Measurements from ENCODE around the gene MAPK8IP3. TPM values are rescaled to one million over a fixed set of nuclear protein-coding genes. Genes with fewer than 3 reads are reported as not detected.
"Not testable (repeated sequence)": the region's sequence is repeated elsewhere in the genome, so short reads cannot be mapped to it uniquely, and the experiment has no call there.

The MAPK8IP3 gene
- polyA plus RNA-seq, 2 donors: 21.6 to 73.8 TPM

DNA sequence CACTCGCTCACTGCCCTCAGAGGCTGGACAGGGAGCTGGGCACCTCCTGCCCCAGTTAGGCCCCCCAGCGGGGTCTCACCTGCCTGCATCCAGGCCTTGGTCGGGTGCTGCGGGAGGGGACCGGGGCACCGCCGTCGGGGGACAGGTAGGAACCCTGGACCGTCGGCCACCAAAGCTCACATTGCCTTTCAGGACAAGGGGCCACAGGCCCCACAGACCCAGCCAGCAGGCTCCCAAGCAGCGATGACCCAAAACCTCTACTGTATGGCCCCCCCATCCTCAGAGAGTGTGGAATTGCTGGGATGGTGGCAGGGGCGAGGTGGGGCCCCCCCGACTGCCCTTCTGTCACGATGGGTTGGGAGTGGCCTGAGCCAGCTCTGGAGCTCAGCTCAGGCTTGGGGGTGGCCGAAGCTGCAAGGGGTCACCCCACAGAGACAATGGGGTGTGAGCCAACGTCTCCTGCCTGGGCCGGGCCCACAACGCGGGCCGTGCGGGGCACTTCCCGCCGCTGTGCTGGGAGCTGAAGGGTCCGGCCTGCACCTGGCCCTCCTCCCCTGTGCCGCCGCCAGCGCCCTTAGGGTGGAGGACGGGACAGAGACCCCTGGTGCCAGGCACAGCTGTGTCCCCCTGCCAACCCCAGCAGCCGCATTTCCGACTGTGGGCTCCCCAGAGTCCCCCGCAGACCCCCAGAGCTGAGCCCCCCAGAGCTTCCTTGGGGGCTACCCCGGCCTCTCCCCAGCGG is 87.0 kb downstream of the MAPK8IP3 start:
- no peak overlapping the region for H3K27ac ChIP-seq (ENCODE audit: low read depth in 2 of 2, low read length in 1 of 2)

DNA sequence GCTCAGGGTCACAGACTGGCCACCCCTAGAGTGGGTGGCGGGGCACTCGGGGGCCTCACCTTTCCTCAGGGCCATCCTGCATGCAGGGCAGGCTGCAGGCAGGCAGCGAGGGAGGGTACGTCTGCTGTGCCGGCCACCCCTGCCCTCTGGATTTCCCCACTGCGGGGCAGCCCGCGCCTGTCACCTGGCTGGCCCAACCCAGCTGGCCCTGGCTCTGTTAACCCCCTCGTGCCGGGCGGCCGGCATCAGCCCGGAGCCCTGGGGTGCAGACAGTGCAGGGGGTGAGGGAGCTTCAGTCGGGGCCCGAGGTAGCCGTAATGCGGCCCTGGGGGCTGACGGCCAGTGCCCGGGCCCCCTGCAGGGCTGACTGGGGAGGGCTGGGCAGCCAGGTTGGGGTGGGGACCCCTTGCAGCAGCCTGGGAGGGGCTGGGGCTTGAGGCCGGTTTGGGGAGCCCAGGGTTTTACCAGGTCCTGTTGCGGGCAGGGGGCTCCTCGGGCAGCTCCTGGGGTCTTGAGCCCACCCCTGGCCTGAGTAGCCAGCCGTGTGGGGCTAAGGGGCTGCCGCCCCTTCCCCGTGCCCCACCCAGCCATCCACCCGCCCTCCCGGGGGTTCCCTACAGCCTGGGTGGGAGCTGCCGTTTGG is 87.7 kb downstream of the MAPK8IP3 start, which contains the start of gene IGFALS:
TSS of gene IGFALS (minus strand) at position 128 of the 643 bp plus-strand sequence. CDS start at position 75, 53 bp downstream.
- Histone ChIP-seq H3K27ac (ENCODE audit: low read depth in 2 of 2, low read length in 1 of 2) (no peak within 1 kb of the TSS), H3K36me3 (ENCODE audit: control insufficient read depth in 2 of 2, insufficient read depth in 2 of 2, low read length in 1 of 2) (peaks cover 0 to 25% of the 10 kb centered on the region in 2 donors), H3K9me3 (ENCODE audit: control insufficient read depth in 2 of 2, insufficient read depth in 1 of 2, low read depth in 1 of 2, low read length in 1 of 2) (peaks cover 0 to 4% of the 10 kb centered on the region in 2 donors), H3K4me3 (ENCODE audit: low read depth in 1 of 2, low read length in 2 of 2) (no peak within 1 kb of the TSS), H3K27me3 (ENCODE audit: control insufficient read depth in 1 of 2, insufficient read depth in 2 of 2, low read length in 2 of 2) (no peaks in the 10 kb centered on the region), H3K4me1 (ENCODE audit: control insufficient read depth in 2 of 2, insufficient read depth in 2 of 2, low read length in 1 of 2) (peaks cover 0 to 6% of the 10 kb centered on the region in 2 donors)
- 45 to 50% methylated on average over 24 to 28 of the region's 28 CpGs for WGBS, 2 donors

More for the DNA sequence above, 87.0 kb downstream of the MAPK8IP3 start:
- H3K4me1 ChIP-seq (ENCODE audit: control insufficient read depth in 2 of 2, insufficient read depth in 2 of 2, low read length in 1 of 2): peaks cover 0 to 12% of the 10 kb centered on the region in 2 donors
- no peaks in the 10 kb centered on the region for H3K27me3 ChIP-seq (ENCODE audit: control insufficient read depth in 1 of 2, insufficient read depth in 2 of 2, low read length in 2 of 2)
- H3K9me3 ChIP-seq (ENCODE audit: control insufficient read depth in 2 of 2, insufficient read depth in 1 of 2, low read depth in 1 of 2, low read length in 1 of 2): peaks cover 0 to 1% of the 10 kb centered on the region in 2 donors
- WGBS, 2 donors: 83 to 89% methylated on average over 27 to 33 of the region's 33 CpGs
- H3K36me3 ChIP-seq (ENCODE audit: control insufficient read depth in 2 of 2, insufficient read depth in 2 of 2, low read length in 1 of 2): peaks cover 0 to 32% of the 10 kb centered on the region in 2 donors
- no peak overlapping the region for H3K4me3 ChIP-seq (ENCODE audit: low read depth in 1 of 2, low read length in 2 of 2)

DNA sequence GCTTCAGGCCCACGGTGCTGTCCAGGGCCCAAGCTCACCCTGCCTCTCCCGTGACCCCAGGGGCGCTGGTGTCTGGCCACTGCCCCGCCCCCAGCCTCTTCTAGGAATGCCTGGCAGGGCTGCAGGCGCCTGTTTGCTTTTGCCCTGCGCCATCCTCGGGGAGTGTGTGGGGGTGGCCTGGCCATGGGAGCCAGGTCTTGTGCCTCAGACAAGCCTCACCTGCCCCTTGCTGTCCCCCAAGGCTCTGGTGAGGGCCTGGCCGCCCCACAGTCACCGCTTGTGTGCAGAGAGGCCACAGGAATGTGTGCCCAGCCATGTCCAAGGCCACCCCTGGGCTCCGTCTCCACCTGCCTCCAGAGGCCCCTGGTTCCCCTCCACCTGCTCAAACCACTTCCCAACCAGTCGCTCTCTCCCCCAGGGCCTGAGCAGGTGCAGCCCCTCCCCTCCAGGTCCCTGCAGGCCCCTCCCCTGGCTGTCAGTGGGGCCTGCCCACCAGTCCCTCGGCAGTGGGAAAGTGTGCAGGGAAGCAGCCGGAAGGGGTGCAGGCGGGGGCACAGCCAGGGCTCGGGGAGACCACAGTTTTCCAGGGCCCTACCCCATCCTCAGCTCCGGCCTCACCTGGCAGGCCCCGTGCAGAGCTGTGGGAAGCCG is 88.4 kb downstream of the MAPK8IP3 start:
- WGBS, 2 donors: 41 to 57% methylated on average over 18 of the region's 18 CpGs
- H3K4me1 ChIP-seq (ENCODE audit: control insufficient read depth in 2 of 2, insufficient read depth in 2 of 2, low read length in 1 of 2): peaks cover 0 to 3% of the 10 kb centered on the region in 2 donors
- H3K36me3 ChIP-seq (ENCODE audit: control insufficient read depth in 2 of 2, insufficient read depth in 2 of 2, low read length in 1 of 2): peaks cover 0 to 21% of the 10 kb centered on the region in 2 donors
- H3K27me3 ChIP-seq (ENCODE audit: control insufficient read depth in 1 of 2, insufficient read depth in 2 of 2, low read length in 2 of 2): no peaks in the 10 kb centered on the region
- H3K4me3 ChIP-seq (ENCODE audit: low read depth in 1 of 2, low read length in 2 of 2): no peak overlapping the region
- peaks cover 0 to 5% of the 10 kb centered on the region in 2 donors for H3K9me3 ChIP-seq (ENCODE audit: control insufficient read depth in 2 of 2, insufficient read depth in 1 of 2, low read depth in 1 of 2, low read length in 1 of 2)
- H3K27ac ChIP-seq (ENCODE audit: low read depth in 2 of 2, low read length in 1 of 2): no peak overlapping the region

DNA sequence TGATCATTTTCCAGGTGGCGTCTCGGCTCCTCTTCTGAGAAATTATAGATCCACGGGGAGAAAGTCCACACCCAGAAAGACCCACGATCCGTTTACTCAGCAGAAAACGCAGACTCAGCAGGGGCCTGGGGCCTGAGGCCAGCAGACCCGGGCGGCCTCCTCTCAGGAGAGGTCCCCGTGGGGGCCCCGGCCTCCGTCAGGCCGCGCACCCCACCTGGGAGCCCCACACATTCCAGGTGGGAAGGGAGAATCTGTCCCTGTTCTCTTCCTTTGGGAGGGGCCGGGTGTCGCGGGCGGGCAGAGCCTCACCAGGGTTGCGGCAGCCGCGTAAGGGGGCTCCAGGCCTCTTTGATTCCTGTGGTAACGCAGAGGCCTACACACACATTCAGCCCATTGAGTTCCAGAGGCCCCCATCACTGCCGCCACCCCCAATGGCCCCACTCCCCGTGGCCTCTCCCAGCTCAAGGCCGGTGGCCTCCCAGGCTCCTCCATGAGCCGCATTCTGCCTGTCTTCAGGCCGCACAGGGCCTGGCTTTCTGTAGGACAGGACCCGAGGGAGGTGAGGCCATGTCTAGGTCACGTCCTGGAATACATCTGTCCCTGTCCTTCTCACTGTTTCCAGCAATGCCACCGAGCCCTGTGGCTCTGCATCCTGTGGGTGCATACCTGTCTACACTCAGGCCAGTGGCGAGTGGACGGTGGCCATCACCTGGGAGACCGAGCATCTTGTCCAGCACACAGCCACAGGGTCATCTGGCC is 89.1 kb downstream of the MAPK8IP3 start:
- no peaks in the 10 kb centered on the region for H3K27me3 ChIP-seq (ENCODE audit: control insufficient read depth in 1 of 2, insufficient read depth in 2 of 2, low read length in 2 of 2)
- H3K27ac ChIP-seq (ENCODE audit: low read depth in 2 of 2, low read length in 1 of 2): no peak overlapping the region
- peaks cover 0 to 16% of the 10 kb centered on the region in 2 donors for H3K36me3 ChIP-seq (ENCODE audit: control insufficient read depth in 2 of 2, insufficient read depth in 2 of 2, low read length in 1 of 2)
- WGBS, 2 donors: 74 to 87% methylated on average over 27 to 32 of the region's 32 CpGs
- no peaks in the 10 kb centered on the region for H3K4me1 ChIP-seq (ENCODE audit: control insufficient read depth in 2 of 2, insufficient read depth in 2 of 2, low read length in 1 of 2)
- peaks cover 0 to 5% of the 10 kb centered on the region in 2 donors for H3K9me3 ChIP-seq (ENCODE audit: control insufficient read depth in 2 of 2, insufficient read depth in 1 of 2, low read depth in 1 of 2, low read length in 1 of 2)
- H3K4me3 ChIP-seq (ENCODE audit: low read depth in 1 of 2, low read length in 2 of 2): no peak overlapping the region

DNA sequence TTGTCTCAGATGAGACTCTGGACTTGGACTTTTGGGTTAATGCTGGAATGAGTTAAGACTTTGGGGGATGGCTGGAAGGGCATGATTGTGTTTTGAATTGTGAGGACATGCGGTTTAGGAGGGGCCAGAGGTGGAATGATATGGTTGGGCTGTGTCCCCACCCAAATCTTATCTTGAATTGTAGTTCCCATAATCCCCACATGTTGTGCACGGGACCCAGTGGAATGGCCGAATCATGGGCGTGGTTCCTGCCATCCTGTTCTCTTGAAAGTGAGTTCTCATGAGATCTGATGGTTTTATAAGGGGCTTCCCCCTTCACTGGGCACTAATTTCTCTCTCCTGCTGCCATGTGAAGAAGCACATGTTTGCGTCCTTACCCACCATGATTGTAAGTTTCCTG is 93.3 kb downstream of the MAPK8IP3 start:
- not testable (repeated sequence) for H3K4me1 ChIP-seq (ENCODE audit: control insufficient read depth in 2 of 2, insufficient read depth in 2 of 2, low read length in 1 of 2); H3K36me3 ChIP-seq (ENCODE audit: control insufficient read depth in 2 of 2, insufficient read depth in 2 of 2, low read length in 1 of 2); H3K27ac ChIP-seq (ENCODE audit: low read depth in 2 of 2, low read length in 1 of 2); H3K27me3 ChIP-seq (ENCODE audit: control insufficient read depth in 1 of 2, insufficient read depth in 2 of 2, low read length in 2 of 2); H3K9me3 ChIP-seq (ENCODE audit: control insufficient read depth in 2 of 2, insufficient read depth in 1 of 2, low read depth in 1 of 2, low read length in 1 of 2); H3K4me3 ChIP-seq (ENCODE audit: low read depth in 1 of 2, low read length in 2 of 2)
- 75 to 81% methylated on average over 5 of the region's 5 CpGs for WGBS, 2 donors

DNA sequence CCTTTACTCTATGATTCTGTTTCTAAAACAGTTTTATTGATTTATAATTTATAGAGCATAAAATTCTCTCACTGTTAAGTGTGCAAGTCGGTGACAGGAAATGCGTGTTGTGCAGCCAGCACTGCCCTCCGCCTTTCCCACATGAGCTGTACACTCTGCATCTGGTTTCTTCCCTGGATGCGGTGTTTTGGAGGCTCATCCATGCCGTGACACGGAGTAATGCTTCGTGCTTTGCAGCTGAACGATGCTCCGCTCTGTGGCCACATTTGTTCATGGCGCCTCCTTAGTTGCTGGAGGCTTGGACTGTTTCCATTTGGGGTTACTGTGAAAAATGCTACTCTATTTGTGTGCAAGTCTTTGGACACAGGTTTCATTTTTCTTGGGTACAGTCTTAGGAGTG is 94.7 kb downstream of the MAPK8IP3 start:
- Histone ChIP-seq H3K9me3 (ENCODE audit: control insufficient read depth in 2 of 2, insufficient read depth in 1 of 2, low read depth in 1 of 2, low read length in 1 of 2) (peaks cover 0 to 5% of the 10 kb centered on the region in 2 donors), H3K36me3 (ENCODE audit: control insufficient read depth in 2 of 2, insufficient read depth in 2 of 2, low read length in 1 of 2) (no peaks in the 10 kb centered on the region), H3K4me1 (ENCODE audit: control insufficient read depth in 2 of 2, insufficient read depth in 2 of 2, low read length in 1 of 2) (no peaks in the 10 kb centered on the region), H3K27ac (ENCODE audit: low read depth in 2 of 2, low read length in 1 of 2) (no peak overlapping the region), H3K4me3 (ENCODE audit: low read depth in 1 of 2, low read length in 2 of 2) (no peak overlapping the region), H3K27me3 (ENCODE audit: control insufficient read depth in 1 of 2, insufficient read depth in 2 of 2, low read length in 2 of 2) (no peaks in the 10 kb centered on the region)
- WGBS, 2 donors: 75 to 76% methylated on average over 10 of the region's 10 CpGs

DNA sequence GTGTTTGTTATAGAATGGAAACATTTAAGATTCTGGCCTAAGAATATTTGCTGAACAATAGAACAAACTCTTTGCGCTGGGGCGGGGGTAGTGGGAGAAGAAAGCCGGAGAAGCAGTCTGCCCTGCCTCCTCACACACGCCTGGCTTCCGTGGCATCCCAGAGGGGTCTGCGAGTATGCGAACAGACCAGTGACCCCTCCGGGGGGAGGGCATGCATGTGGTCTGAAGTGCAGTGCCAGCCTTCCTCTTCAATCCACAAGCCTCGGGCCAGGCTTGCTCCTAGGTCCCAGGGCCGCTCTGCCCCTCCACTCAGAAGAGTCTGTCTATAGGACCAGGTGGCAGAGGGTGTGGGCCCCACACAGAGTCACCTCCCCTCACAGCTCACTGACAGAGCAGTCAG is 101.6 kb downstream of the MAPK8IP3 start:
- Histone ChIP-seq H3K9me3 (ENCODE audit: control insufficient read depth in 2 of 2, insufficient read depth in 1 of 2, low read depth in 1 of 2, low read length in 1 of 2) (no peaks in the 10 kb centered on the region), H3K4me1 (ENCODE audit: control insufficient read depth in 2 of 2, insufficient read depth in 2 of 2, low read length in 1 of 2) (no peaks in the 10 kb centered on the region), H3K36me3 (ENCODE audit: control insufficient read depth in 2 of 2, insufficient read depth in 2 of 2, low read length in 1 of 2) (peaks cover 4 to 24% of the 10 kb centered on the region in 2 donors)

DNA sequence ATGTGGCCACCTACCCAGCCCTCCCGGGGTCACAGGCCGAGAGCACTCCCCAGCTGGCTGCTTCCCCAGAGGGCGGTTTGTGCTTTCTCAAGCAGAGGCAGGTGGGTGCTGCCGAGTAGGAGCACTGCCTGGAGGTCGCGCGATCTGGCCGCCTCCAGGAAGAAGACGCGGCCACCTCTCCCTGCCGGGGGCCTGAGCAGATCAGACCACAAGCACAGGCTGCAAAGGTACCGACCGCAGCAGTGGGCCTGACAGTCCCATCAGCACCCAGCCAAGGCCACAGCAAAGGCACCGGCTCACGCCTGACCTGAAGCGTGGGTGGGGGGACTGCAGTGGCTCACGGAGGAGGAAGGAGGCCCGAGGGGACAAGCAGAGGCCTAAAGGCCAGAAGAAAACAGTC is 102.7 kb downstream of the MAPK8IP3 start:
- H3K4me1 ChIP-seq (ENCODE audit: control insufficient read depth in 2 of 2, insufficient read depth in 2 of 2, low read length in 1 of 2): no peaks in the 10 kb centered on the region
- H3K27me3 ChIP-seq (ENCODE audit: control insufficient read depth in 1 of 2, insufficient read depth in 2 of 2, low read length in 2 of 2): no peaks in the 10 kb centered on the region
- H3K27ac ChIP-seq (ENCODE audit: low read depth in 2 of 2, low read length in 1 of 2): no peak overlapping the region
- WGBS, 2 donors: 81 to 88% methylated on average over 18 of the region's 18 CpGs
- peaks cover 4 to 24% of the 10 kb centered on the region in 2 donors for H3K36me3 ChIP-seq (ENCODE audit: control insufficient read depth in 2 of 2, insufficient read depth in 2 of 2, low read length in 1 of 2)
- no peaks in the 10 kb centered on the region for H3K9me3 ChIP-seq (ENCODE audit: control insufficient read depth in 2 of 2, insufficient read depth in 1 of 2, low read depth in 1 of 2, low read length in 1 of 2)
- no peak overlapping the region for H3K4me3 ChIP-seq (ENCODE audit: low read depth in 1 of 2, low read length in 2 of 2)

More for the DNA sequence above, 101.6 kb downstream of the MAPK8IP3 start:
- Histone ChIP-seq H3K4me3 (ENCODE audit: low read depth in 1 of 2, low read length in 2 of 2) (no peak overlapping the region), H3K27me3 (ENCODE audit: control insufficient read depth in 1 of 2, insufficient read depth in 2 of 2, low read length in 2 of 2) (no peaks in the 10 kb centered on the region), H3K27ac (ENCODE audit: low read depth in 2 of 2, low read length in 1 of 2) (no peak overlapping the region)
- WGBS, 2 donors: 90 to 91% methylated on average over 10 of the region's 10 CpGs

DNA sequence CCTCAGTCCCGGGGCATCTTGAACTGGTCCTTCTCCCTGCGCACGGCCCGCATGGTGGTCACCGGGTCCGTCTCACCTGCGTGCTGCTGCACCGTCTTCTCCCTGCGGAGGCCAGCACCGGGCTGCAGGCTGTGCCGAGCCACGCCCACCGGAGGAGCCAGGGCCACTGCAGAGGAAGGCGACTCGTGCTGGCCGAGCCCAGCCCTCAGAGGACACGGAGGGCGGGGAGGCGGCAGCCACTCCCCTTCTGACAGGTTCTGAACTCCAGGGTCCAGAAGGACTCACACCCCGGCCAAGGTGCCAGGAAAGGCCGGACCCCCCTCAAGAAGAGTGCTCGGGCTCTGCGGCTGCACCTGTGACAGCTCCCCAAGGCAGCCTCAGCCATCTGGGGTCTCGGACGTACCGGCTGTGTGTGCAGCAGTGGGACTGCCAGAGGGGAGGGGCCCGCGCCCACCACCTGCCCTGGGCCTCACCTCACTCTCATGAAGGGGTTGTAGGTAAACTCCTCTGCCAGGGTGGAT is 103.3 kb downstream of the MAPK8IP3 start:
- Histone ChIP-seq H3K4me3 (ENCODE audit: low read depth in 1 of 2, low read length in 2 of 2) (no peak overlapping the region), H3K4me1 (ENCODE audit: control insufficient read depth in 2 of 2, insufficient read depth in 2 of 2, low read length in 1 of 2) (no peaks in the 10 kb centered on the region), H3K9me3 (ENCODE audit: control insufficient read depth in 2 of 2, insufficient read depth in 1 of 2, low read depth in 1 of 2, low read length in 1 of 2) (no peaks in the 10 kb centered on the region), H3K27ac (ENCODE audit: low read depth in 2 of 2, low read length in 1 of 2) (no peak overlapping the region), H3K36me3 (ENCODE audit: control insufficient read depth in 2 of 2, insufficient read depth in 2 of 2, low read length in 1 of 2) (peaks cover 4 to 24% of the 10 kb centered on the region in 2 donors), H3K27me3 (ENCODE audit: control insufficient read depth in 1 of 2, insufficient read depth in 2 of 2, low read length in 2 of 2) (no peaks in the 10 kb centered on the region)
- 70 to 82% methylated on average over 27 to 28 of the region's 28 CpGs for WGBS, 2 donors

All from esophagus (tissue), 2 donors.